HepG2 (cell line): ENCODE measurements around the gene HSD3B7. TPM values are rescaled to one million over a fixed set of nuclear protein-coding genes. Genes with fewer than 3 reads are reported as not detected.
A peak's percentile ranks its signal among the peaks of the same experiment; 100 is the strongest.

ENCODE experiments used
- DNMT3B ChIP-seq: conservative IDR thresholded peaks from 2 replicates; pipeline ENCODE4 v1.6.1; 2016; ENCODE audit warnings: missing biosample characterization, control low read depth
- GTF2F1 ChIP-seq: fragments of 150-350 bp; IDR thresholded peaks from 2 replicates; pipeline ENCODE4 v1.6.1; 2014; ENCODE audit warnings: low read length
- KDM4B ChIP-seq: sonication (generic); formaldehyde crosslinking; IDR thresholded peaks from 2 replicates; pipeline ENCODE4 v1.4.0; 2020; ENCODE audit warnings: missing genetic modification reagents
- NR1H2 ChIP-seq: sonication (generic); formaldehyde crosslinking; IDR thresholded peaks from 2 replicates; pipeline ENCODE4 v1.8.1; 2022; ENCODE audit warnings: low read depth, missing genetic modification reagents, borderline replicate concordance
- NR2F1 ChIP-seq, 2 experiments: fragments of 450-650 bp in 1 of 2; formaldehyde crosslinking in 1 of 2; IDR thresholded peaks; 2 replicates each; pipeline versions ENCODE4 v1.5.0 to v1.6.1; 2016 to 2020; ENCODE audit warnings: mild to moderate bottlenecking in 1 of 2, missing compliant biosample characterization in 1 of 2, missing genetic modification reagents in 1 of 2, moderate library complexity in 1 of 2
- SATB2 ChIP-seq: sonication (generic); formaldehyde crosslinking; IDR thresholded peaks from 2 replicates; pipeline ENCODE4 v1.5.0; 2020; ENCODE audit warnings: missing genetic modification reagents
- SETDB1 ChIP-seq: sonication (generic); formaldehyde crosslinking; IDR thresholded peaks from 2 replicates; pipeline ENCODE4 v1.5.1; 2020; ENCODE audit warnings: missing genetic modification reagents, mild to moderate bottlenecking, borderline replicate concordance
- ZEB1 ChIP-seq: IDR thresholded peaks from 2 replicates; pipeline ENCODE4 v1.6.1; 2012; ENCODE audit warnings: mild to moderate bottlenecking, low read depth, inconsistent platforms; ENCODE audit not compliant: insufficient replicate concordance
- ZNF746 ChIP-seq: sonication (generic); formaldehyde crosslinking; IDR thresholded peaks from 2 replicates; pipeline ENCODE4 v1.8.0; 2022; ENCODE audit warnings: mild to moderate bottlenecking, missing genetic modification reagents
- ZNF749 ChIP-seq: sonication (generic); formaldehyde crosslinking; IDR thresholded peaks from 2 replicates; pipeline ENCODE4 v1.8.0; 2022; ENCODE audit warnings: mild to moderate bottlenecking, missing genetic modification reagents, moderate library complexity, borderline replicate concordance
- ZSCAN22 ChIP-seq: sonication (generic); formaldehyde crosslinking; IDR thresholded peaks from 2 replicates; pipeline ENCODE4 v1.4.0; 2020; ENCODE audit warnings: mild to moderate bottlenecking, missing genetic modification reagents
- polyA plus RNA-seq, 8 experiments: library from polyadenylated mRNA; depleted of rRNA in 3 of 8; stranded (reverse) in 7 of 8; unstranded in 1 of 8; fragments of >200 nt; fragmentation: Illumina TruSeq in 4 of 8; extraction: Trizol in 4 of 8; gene quantifications; 2 replicates each; pipeline versions ENCODE4 v1.2.1 to v1.2.3, GENCODE V29; 2011 to 2016; ENCODE audit warnings: low read depth in 4 of 8, missing spikeins in 1 of 8, mixed read lengths in 1 of 8; ENCODE audit not compliant: insufficient read depth in 1 of 8
- total RNA-seq, 5 experiments: library from RNA; depleted of rRNA; stranded (reverse); fragments of >200 nt; fragmentation: Illumina TruSeq; extraction: Trizol; gene quantifications; 2 replicates each; pipeline ENCODE4 v1.2.3, GENCODE V29; 2016; ENCODE audit warnings: low read depth in 1 of 5
- TF ChIP-seq, protein P1 (sequence below): sonication (generic); formaldehyde crosslinking; IDR thresholded peaks from 2 replicates; pipeline ENCODE4 v1.4.0; 2020; ENCODE audit warnings: missing genetic modification reagents
- TF ChIP-seq, protein P2 (sequence below): IDR thresholded peaks from 2 replicates; pipeline ENCODE4 v1.6.1; 2016; ENCODE audit warnings: mild to moderate bottlenecking, missing biosample characterization, missing genetic modification reagents
- TF ChIP-seq, protein P3 (sequence below): sonication (generic); formaldehyde crosslinking; conservative IDR thresholded peaks from 2 replicates; pipeline ENCODE4 v1.8.0; 2022; ENCODE audit warnings: mild to moderate bottlenecking, moderate library complexity, missing genetic modification reagents
- TF ChIP-seq, protein P4 (sequence below), 2 experiments: sonication (generic) in 1 of 2; formaldehyde crosslinking in 1 of 2; IDR thresholded peaks; 2 replicates each; pipeline versions ENCODE4 v1.6.1 to v1.9.0; 2014 to 2022; ENCODE audit warnings: antibody characterized with exemption in 1 of 2, borderline replicate concordance in 1 of 2, inconsistent platforms in 1 of 2, low read depth in 1 of 2, missing genetic modification reagents in 1 of 2
- TF ChIP-seq, protein P5 (sequence below): sonication (generic); formaldehyde crosslinking; IDR thresholded peaks from 2 replicates; pipeline ENCODE4 v1.8.0; 2022; ENCODE audit warnings: missing genetic modification reagents, mild to moderate bottlenecking, borderline replicate concordance

The HSD3B7 gene
- total and polyA plus RNA-seq, 2 of the 13 experiments (the other 11 are each of a cell fraction or from before 2014, with no cell fraction given): 32.9 to 69.7 TPM

DNA sequence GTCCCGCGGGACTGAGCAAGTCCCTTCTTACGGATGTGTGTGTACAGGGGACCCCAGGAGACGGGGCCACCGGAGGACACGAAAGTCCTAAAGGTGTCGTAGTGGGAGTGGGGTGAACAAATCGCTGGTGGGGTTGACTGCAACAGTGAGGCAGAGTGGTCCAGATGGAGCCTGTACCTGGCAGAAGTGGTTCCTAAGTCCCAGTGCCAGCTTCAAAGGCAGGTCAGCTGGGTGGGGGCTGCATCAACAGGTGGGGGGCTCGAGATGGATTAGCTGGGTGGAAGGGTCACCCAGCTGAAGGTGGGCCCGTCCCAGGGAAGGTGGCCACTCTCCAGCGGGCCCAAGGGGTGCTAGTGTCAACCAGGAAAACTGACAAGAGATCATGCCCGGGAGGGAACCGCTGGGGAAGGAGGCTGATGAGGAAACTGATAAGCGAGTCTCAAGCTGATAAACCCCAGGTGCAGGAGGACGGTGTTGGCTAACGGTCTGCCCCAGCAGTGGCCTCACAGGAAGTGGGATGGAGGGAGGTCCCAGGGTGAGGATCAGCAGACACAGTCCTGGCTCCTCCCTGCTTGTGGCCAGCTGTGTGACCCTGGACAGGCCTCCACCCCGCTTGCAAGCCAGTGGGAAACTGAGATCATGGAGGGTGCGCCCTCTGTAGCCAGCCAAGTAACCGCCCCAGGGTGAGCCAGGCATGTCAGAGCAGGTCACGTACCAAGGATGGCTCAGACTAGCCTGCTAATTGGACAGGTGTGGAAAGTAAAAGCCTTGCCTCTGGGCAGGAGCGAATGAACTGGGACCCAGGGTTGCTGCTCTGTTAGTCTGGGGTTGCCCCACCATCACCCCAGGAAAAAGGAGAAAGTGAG is 35.1 kb upstream of the HSD3B7 start (continued):
- TF ChIP-seq, protein P1, sequence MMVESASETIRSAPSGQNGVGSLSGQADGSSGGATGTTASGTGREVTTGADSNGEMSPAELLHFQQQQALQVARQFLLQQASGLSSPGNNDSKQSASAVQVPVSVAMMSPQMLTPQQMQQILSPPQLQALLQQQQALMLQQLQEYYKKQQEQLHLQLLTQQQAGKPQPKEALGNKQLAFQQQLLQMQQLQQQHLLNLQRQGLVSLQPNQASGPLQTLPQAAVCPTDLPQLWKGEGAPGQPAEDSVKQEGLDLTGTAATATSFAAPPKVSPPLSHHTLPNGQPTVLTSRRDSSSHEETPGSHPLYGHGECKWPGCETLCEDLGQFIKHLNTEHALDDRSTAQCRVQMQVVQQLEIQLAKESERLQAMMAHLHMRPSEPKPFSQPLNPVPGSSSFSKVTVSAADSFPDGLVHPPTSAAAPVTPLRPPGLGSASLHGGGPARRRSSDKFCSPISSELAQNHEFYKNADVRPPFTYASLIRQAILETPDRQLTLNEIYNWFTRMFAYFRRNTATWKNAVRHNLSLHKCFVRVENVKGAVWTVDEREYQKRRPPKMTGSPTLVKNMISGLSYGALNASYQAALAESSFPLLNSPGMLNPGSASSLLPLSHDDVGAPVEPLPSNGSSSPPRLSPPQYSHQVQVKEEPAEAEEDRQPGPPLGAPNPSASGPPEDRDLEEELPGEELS (CRISPR knock-in tag): peak; percentile 66; the same call in 1 of the 2 replicates
- TF ChIP-seq, protein P2, sequence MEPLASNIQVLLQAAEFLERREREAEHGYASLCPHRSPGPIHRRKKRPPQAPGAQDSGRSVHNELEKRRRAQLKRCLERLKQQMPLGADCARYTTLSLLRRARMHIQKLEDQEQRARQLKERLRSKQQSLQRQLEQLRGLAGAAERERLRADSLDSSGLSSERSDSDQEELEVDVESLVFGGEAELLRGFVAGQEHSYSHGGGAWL (CRISPR knock-in tag): peak; percentile 92
- TF ChIP-seq ZNF749 (CRISPR knock-in tag) (peak; percentile 46; the same call in 1 of the 2 replicates), ZEB1 (no peak), KDM4B (peak; percentile 84), ZSCAN22 (no peak), SETDB1 (CRISPR knock-in tag) (no peak), ZNF746 (CRISPR knock-in tag) (peak; percentile 87), SATB2 (CRISPR knock-in tag) (no peak), NR1H2 (peak; percentile 28; the same call in 1 of the 2 replicates), NR2F1 (CRISPR knock-in tag; IDR thresholded peaks at IDR 0.05) (no peak; a peak in 2 of 4 replicates), DNMT3B (CRISPR knock-in tag) (no peak; the same call in 1 of the 2 replicates), GTF2F1 (no peak)
- TF ChIP-seq, protein P3, sequence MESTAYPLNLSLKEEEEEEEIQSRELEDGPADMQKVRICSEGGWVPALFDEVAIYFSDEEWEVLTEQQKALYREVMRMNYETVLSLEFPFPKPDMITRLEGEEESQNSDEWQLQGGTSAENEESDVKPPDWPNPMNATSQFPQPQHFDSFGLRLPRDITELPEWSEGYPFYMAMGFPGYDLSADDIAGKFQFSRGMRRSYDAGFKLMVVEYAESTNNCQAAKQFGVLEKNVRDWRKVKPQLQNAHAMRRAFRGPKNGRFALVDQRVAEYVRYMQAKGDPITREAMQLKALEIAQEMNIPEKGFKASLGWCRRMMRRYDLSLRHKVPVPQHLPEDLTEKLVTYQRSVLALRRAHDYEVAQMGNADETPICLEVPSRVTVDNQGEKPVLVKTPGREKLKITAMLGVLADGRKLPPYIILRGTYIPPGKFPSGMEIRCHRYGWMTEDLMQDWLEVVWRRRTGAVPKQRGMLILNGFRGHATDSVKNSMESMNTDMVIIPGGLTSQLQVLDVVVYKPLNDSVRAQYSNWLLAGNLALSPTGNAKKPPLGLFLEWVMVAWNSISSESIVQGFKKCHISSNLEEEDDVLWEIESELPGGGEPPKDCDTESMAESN (CRISPR knock-in tag): peak; percentile 68; the same call in 1 of the 2 replicates
- TF ChIP-seq, protein P4, sequence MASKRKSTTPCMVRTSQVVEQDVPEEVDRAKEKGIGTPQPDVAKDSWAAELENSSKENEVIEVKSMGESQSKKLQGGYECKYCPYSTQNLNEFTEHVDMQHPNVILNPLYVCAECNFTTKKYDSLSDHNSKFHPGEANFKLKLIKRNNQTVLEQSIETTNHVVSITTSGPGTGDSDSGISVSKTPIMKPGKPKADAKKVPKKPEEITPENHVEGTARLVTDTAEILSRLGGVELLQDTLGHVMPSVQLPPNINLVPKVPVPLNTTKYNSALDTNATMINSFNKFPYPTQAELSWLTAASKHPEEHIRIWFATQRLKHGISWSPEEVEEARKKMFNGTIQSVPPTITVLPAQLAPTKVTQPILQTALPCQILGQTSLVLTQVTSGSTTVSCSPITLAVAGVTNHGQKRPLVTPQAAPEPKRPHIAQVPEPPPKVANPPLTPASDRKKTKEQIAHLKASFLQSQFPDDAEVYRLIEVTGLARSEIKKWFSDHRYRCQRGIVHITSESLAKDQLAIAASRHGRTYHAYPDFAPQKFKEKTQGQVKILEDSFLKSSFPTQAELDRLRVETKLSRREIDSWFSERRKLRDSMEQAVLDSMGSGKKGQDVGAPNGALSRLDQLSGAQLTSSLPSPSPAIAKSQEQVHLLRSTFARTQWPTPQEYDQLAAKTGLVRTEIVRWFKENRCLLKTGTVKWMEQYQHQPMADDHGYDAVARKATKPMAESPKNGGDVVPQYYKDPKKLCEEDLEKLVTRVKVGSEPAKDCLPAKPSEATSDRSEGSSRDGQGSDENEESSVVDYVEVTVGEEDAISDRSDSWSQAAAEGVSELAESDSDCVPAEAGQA (IDR thresholded peaks at IDR 0.05; ENCODE audit: low read depth): peak; percentile 59; the same call in 1 of the 2 replicates
- TF ChIP-seq, protein P4 (CRISPR knock-in tag; IDR thresholded peaks at IDR 0.05; ENCODE audit: borderline replicate concordance): no peak
- TF ChIP-seq, protein P5, sequence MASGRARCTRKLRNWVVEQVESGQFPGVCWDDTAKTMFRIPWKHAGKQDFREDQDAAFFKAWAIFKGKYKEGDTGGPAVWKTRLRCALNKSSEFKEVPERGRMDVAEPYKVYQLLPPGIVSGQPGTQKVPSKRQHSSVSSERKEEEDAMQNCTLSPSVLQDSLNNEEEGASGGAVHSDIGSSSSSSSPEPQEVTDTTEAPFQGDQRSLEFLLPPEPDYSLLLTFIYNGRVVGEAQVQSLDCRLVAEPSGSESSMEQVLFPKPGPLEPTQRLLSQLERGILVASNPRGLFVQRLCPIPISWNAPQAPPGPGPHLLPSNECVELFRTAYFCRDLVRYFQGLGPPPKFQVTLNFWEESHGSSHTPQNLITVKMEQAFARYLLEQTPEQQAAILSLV: peak; percentile 86; the same call in 1 of the 2 replicates
